HG03442 (cell line): ENCODE measurements around the gene GPN2.
"Not testable (repeated sequence)": the region's sequence is repeated elsewhere in the genome, so short reads cannot be mapped to it uniquely, and the experiment has no call there.

Experiments used
- ATAC-seq: cut with Tn5 transposase; IDR thresholded peaks from one replicate; pipeline ENCODE4 v1.9.1; 2021; ENCODE audit warnings: mild to moderate bottlenecking, moderate library complexity; ENCODE audit not compliant: unreplicated experiment

GPN2 gene

GRCh38 chr1:26907071-26907917, 17.2 kb upstream of the GPN2 start:
- ATAC-seq, result no peak

- no peak for ATAC-seq
Measured at GRCh38 chr1:26900815-26901511, 10.9 kb upstream of the GPN2 start.

- ATAC-seq, result peak; percentile 60
Measured at GRCh38 chr1:26900001-26900814, 10.1 kb upstream of the GPN2 start, which contains the start of gene GPATCH3. Gene GPATCH3, minus strand, starts transcription at chr1:26900467. Its CDS starts 25 bp downstream, at chr1:26900442.

GRCh38 chr1:26897351-26897750, 7.3 kb upstream of the GPN2 start:
- ATAC-seq, result no peak

- no peak for ATAC-seq
Measured at GRCh38 chr1:26894263-26894662, 4.2 kb upstream of the GPN2 start.

- peak; percentile 14 for ATAC-seq
Measured at GRCh38 chr1:26890467-26890796, 349 bp upstream of the GPN2 start.

- no peak for ATAC-seq
Measured at GRCh38 chr1:26888231-26888630, 1.9 kb downstream of the GPN2 start.

- ATAC-seq, result no peak
Measured at GRCh38 chr1:26887125-26887524, 3.0 kb downstream of the GPN2 start.

- ATAC-seq, result no peak
Measured at GRCh38 chr1:26882696-26883463, 7.2 kb downstream of the GPN2 start.

GRCh38 chr1:26881611-26882010, 8.5 kb downstream of the GPN2 start:
- ATAC-seq, result not testable (repeated sequence)

- no peak for ATAC-seq
Measured at GRCh38 chr1:26879793-26880192, 10.3 kb downstream of the GPN2 start.

GRCh38 chr1:26877326-26877725, 12.8 kb downstream of the GPN2 start:
- no peak for ATAC-seq

GRCh38 chr1:26874896-26875295, 15.2 kb downstream of the GPN2 start:
- no peak for ATAC-seq

GRCh38 chr1:26873097-26873496, 17.0 kb downstream of the GPN2 start:
- ATAC-seq, result not testable (repeated sequence)

GRCh38 chr1:26864610-26865480, 25.2 kb downstream of the GPN2 start:
- ATAC-seq, result peak; percentile 89

GRCh38 chr1:26863685-26864077, 26.4 kb downstream of the GPN2 start:
- no peak for ATAC-seq

GRCh38 chr1:26862781-26863684, 27.1 kb downstream of the GPN2 start, which contains the start of gene SFN:
Gene SFN, plus strand, starts transcription at chr1:26863149. Its CDS starts 64 bp downstream, at chr1:26863213.
- no peak for ATAC-seq

- no peak for ATAC-seq
Measured at GRCh38 chr1:26861889-26862378, 28.1 kb downstream of the GPN2 start.
